Skin epidermis (tissue), 12 donors: ENCODE measurements around the gene COL8A2.

Experiments used
- H3K27ac ChIP-seq, 21 experiments: fragments of 200-600 bp; sonication (generic) in 11 of 21; one replicate each; pipeline ENCODE4 v1.5.0; 2020; ENCODE audit warnings: mild to moderate bottlenecking in 3 of 21, inconsistent platforms in 2 of 21, moderate library complexity in 2 of 21
- H3K4me3 ChIP-seq, 7 experiments: fragments of 200-600 bp; sonication (generic) in 2 of 7; one replicate each; pipeline ENCODE4 v1.5.0; 2020; ENCODE audit warnings: inconsistent platforms in 2 of 7, mild to moderate bottlenecking in 2 of 7, moderate library complexity in 1 of 7

The COL8A2 gene

DNA sequence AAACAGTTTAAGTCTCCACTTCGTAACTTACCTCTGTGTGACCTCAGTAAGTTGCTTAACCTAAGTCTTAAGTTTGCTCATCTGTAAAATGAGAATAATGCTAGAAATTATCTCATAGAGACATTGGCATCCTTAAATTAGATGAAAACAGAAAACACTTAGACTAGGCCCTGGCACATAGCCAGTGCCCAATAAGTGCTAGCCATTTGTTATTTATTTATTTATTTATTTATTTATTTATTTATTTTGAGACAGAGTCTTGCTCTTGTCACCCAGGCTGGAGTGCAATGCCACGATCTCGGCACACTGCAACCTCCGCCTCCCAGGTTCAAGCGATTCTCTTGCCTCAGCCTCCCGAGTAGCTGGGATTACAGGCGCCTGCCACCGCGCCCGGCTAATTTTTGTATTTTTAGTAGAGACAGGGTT, 33.8 kb upstream of the COL8A2 start:
- peak overlapping the region in 1 of 7 experiments; percentile 99 for H3K4me3 ChIP-seq
- H3K27ac ChIP-seq: peak overlapping the region in 15 of 21 experiments; percentile 70 to 100 (median 99)

DNA sequence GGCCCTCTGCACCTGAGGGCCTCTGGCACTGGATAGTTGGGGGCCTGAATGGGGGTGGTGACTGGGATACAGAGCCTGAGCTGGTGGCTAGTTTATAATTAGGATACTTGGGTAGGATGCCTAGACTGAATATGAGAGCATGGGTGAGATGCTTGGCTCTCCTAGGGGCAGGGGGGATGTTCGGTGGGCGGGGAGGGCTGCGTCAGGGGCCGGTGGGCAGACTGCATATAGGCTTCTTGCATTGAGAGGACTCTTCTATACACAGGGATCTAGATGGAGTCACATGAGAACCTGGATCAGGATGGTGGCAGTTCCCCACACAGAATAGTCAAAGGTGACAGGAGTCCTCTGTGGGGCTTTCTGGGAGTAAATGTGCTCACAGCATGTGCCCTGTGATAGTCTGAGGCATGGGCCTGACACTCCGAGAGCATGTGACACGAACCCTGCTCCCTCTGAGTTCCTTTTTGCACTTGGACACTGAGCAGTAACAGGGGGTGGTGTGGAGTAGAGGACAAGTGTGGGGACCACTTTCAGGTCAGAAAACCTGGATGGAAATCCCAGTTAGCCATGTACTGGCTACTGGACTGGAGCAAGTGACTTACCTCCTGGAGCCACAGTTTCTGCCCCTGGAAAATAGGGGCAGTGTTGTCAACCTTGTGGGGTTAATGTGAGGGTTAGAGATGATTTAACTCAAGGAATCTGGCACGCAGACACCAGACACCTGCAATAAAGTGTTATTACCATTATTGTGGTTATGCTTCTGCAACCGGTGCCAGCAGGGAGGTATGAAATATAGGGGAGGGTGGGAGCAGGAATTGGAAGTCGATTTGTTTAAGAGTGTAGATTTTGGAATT, 33.2 kb upstream of the COL8A2 start:
- Histone ChIP-seq H3K27ac (peak overlapping the region in 19 of 21 experiments; percentile 91 to 100 (median 99)), H3K4me3 (peak overlapping the region; percentile 83 to 99 (median 93))

DNA sequence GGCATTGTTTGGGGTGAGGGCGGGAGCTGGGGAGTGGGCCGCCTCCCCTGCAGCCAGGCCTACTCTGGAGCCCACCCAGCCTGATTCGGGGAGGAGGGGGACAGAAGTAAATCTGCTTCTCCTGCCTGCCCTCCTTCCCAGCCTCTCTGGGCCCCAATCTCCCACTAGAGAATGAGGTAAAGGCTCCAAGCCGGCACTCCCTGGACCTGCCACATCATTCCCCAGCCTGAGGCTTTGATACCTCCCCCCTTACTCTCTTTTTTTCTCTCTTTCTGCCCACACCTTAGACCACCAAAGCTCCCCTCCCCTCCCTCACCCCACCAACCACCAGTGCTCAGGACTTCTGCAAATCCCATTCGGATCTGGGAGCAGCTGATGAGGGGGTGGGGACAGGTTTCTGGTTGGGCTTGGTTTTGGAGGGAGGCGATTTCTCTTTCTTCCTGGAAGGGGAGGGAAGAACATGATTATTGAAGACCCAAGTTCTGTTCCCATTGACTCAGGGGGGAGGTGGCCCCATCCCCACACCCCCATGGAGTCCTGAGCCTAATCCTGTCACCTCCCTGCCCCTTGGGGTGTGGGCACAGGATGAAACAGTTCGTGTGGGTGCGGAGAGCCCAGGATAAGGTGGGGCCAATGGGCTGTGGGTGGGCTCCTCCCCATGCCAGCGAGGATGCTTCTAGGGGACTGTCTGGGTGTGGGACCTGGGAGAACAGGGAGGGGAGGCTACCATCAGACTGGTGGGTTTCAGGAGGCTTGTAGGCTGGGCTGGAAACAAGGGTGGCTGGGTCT, 32.3 kb upstream of the COL8A2 start:
- Histone ChIP-seq H3K27ac (peak overlapping the region; percentile 91 to 100 (median 99)), H3K4me3 (peak overlapping the region; percentile 83 to 99 (median 93))

DNA sequence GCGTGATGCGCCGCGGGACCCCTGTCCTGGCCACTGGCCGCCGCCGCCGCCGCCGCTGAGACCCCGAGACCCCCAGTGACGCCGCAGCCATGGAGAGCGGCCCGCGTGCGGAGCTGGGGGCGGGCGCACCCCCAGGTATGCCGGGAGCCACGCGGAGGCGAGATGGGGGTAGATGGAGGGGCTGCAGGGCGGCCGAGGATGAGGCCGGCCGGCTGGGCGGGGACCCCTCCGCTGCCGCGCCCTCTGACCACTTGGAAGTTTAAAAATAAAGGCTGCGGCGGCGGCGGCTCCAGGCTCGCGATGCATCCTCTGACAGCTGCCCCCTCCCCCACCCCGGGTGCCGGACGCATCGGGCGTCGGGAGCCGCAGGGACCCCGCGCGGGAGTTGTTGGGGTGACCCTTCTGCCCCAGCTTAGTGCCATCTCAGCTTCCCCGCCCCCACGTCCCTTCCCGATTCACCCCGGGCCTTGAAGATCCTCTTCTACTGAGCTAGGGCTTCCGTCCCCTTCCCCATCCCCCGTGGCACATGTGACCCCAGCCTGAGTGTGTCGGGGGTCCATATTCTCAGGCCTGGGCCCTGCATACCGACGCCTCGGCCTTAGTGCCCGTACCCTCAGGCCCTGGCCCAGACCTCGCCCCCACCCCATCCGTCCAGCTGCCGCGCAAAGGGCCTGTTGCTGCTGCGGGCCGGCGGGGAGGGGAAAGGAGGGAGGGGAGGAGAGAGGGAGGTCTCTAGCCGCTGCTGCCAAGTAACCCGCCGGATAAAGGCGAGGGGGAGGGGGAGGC, 31.5 kb upstream of the COL8A2 start:
- peak overlapping the region; percentile 91 to 100 (median 99) for H3K27ac ChIP-seq
- peak overlapping the region; percentile 83 to 99 (median 93) for H3K4me3 ChIP-seq

DNA sequence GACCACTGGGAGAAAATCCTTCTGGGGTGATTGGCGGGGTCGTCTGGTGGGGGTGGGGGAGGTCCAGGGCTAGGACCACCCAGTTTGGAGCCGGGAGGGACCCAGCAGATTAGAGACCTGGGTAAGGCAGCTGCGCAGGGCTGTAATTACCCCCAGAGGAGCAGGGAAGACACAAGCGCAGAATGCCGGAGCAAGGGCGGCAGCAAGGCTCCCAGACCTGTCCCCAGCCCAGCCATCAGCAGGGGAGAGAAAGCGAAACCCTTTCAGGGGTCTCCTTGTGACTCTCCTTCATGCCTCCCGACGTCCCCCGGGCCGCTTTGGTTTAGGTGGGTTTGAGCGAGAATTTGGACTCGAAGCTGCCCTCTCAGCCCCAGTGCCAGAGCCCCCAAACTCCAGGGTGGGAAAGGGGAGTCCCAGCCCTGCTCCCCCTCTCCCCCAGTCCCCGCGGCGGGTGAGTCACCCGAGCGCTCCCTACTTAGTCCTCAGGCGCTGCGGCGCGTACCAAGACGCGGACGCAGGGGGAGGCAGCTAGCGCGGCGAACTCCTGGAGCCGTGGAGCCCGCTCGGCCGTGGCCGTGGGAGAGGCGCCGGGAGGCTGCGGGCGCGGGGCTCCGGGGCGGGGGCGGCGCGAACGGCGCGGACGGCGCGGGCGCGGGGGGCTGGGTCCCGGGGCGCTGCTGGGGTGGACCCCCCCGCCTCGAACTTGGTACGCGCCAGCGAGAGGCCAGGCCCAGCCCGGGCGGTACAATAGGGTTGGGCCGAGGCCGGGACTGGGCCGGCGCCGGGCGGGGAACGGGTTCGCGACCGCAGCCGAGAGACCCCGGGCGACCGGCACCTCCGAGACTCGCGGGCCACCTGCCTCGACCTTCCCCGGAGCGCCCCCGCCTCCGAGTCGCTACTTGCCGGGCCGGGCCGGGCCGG, 30.6 kb upstream of the COL8A2 start, which contains the start of gene MAP7D1:
MAP7D1 (plus strand) TSS at position 753 of the 921 bp plus-strand sequence. CDS start 258 bp downstream, outside the sequence.
- H3K4me3 ChIP-seq: peak within 1 kb of the TSS; percentile 83 to 99 (median 93)

DNA sequence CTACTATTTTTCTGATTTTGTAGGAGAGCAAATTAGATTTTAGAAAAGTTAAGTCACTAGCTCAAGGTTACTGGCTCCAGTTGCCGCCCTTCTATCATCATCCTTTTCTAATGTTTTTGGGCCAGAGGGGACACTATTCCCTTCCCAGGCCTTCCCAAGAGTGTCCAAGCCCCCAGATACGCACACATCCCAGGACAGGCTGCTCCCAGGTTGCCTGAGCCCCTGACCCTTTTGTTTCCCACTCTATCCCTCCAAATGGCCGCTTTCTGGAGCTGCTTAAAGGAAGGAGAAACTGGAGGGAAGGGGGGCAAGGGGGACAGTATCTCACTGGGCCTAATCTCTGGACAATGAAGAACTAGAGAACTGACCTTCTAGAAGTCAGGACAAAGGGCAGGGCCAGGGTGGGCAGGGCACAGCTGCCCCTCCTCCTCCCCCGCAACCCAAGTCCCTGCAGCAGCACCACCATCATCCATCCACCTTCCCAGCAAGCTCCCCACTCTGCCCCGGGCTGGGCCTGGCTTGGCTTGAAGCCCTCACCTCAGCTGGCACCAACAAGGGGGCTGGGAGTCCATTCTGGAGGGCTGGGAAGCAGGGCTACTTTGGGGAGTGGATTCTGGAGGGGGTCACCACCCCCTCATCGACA, 29.9 kb upstream of the COL8A2 start:
- H3K4me3 ChIP-seq: peak overlapping the region; percentile 83 to 99 (median 93)
- peak overlapping the region; percentile 91 to 100 (median 99) for H3K27ac ChIP-seq

More for the DNA sequence above, 30.6 kb upstream of the COL8A2 start, which contains the start of gene MAP7D1:
- peak within 1 kb of the TSS; percentile 91 to 100 (median 99) for H3K27ac ChIP-seq

DNA sequence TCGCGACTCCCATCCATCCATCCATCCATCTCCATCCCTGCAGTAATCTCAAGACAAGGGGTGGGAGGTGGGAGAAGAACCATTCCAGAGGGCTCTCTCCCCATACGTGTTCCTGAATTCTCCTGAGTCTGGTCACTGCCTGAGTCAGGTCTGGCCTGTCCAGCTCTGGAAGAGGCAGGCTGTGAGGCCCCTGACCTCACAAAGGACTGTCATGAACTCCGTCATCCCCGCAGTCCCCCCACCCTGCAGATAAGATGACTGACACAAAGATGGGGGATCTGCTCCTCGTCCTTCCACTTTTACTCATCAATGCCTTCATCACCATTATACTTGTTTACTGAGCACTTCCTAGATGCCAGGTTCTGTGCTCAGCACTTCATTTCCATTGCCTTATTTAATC, 29.3 kb upstream of the COL8A2 start:
- peak overlapping the region in 10 of 21 experiments; percentile 28 to 100 (median 98) for H3K27ac ChIP-seq
- H3K4me3 ChIP-seq: no peak overlapping the region

DNA sequence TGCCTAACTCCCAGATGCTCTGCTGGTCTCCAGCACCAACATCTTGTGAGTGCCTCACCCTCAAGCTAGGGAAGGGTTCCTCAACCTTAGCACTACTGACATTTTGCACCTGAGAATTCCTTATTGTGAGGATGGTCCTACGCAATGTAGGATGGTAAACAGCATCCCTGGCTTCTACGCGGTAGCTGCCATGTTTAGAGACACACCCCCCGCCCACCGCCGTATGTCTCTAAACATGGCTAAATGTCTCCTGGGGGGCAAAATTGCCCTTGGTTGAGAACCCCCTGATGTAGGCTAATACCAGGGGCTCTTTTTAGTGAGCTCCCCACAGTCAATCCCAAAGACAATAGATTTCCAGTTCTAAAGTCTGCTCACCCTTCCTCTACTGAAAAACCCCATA, 28.5 kb upstream of the COL8A2 start:
- H3K27ac ChIP-seq: peak overlapping the region in 10 of 21 experiments; percentile 8 to 99 (median 94)

DNA sequence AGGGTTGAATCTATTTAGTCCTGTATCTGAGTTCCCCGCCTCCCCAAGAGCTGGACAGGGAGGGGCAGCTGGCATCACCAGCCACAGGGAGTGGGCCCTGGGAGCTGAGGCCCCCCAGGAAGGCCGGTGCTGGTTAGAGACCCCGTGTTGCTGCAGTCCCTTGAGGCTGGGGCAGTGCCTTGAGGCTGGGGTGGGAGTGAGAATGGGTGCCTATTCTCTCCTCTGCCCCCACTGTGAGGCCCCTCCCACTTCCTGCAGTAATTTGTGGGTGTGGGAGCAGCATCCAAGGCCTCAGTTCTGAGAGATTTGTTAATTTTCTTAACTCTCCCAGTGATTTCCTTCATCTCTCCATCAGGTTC, 26.8 kb upstream of the COL8A2 start:
- Histone ChIP-seq H3K4me3 (no peak overlapping the region), H3K27ac (peak overlapping the region in 20 of 21 experiments; percentile 78 to 99 (median 95))

More for the DNA sequence above, 28.5 kb upstream of the COL8A2 start:
- no peak overlapping the region for H3K4me3 ChIP-seq

DNA sequence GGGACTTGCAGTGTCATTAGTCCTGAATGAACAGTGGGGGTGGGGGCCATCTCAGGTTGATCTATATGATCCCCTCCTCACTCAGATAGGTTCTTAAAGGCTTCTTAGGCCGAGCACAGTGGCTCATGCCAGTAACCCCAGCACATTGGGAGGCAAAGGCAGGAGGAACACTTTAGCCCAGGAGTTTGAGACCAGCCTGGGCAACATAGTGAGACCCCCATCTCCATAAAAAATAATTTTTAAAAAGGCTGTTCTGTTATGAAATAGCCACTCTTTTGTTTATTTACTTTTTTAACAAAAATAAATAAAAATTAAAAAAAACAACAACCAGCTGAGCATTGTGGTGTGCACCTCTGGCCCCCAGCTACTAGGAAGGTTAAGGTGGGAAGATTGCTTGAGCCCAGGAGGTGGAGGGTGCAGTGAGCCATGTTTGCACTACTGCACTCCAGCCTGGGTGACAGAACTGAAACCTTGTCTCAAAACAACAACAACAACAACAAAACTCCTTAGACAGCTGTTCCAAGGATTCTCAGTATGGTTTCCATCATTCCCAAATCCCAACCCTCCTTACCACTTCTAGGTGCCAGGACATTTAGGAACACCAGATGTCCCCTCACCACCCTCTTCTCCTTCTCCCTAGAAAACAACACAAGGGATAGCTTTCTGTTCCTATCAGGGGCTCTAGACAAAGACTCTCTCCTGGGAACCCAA, 26.3 kb upstream of the COL8A2 start:
- H3K4me3 ChIP-seq: no peak overlapping the region
- H3K27ac ChIP-seq: peak overlapping the region in 20 of 21 experiments; percentile 78 to 99 (median 95)

DNA sequence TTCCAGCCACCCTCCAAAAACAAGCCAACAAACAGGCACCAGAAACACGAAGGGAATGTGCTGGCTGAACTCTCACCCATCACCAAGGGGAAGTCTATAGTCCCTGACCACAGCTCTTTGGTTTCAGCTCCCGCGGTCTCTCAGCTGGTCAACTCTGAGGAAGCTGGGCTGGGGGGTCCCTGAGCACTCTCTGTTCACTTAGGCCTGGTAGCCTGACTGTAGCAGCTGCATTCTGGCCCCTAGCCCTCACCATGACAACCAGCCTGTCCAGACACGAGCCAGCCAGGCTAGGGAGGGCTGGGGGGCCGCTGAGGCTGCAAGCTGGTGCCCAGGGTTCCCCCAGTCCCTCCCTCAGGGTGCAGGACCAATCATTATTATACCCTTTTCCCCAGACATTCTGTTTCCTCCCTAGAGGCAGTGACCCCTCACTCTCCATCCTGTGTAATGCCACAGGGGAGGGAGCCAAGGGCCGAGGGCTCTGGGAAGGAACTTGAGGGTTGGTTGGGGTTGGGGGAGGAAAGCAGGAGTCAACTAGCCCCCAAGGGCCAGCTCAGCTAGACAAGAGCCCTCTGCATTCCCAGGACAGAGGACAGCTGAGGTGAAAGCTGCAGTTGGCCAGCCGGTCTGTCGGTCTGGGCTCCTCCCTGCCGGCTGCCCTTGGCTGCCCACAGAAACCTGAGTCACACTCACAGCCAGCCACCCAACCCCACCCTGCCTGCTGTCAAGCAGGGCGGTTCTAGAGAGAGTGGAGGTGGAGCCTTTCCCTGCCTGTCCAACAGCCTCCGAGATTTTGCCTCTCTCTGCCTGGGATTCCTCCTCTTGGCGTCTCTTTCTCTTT, 25.5 kb upstream of the COL8A2 start:
- peak overlapping the region in 3 of 7 experiments; percentile 2 to 6 (median 5) for H3K4me3 ChIP-seq
- peak overlapping the region; percentile 32 to 99 (median 95) for H3K27ac ChIP-seq

DNA sequence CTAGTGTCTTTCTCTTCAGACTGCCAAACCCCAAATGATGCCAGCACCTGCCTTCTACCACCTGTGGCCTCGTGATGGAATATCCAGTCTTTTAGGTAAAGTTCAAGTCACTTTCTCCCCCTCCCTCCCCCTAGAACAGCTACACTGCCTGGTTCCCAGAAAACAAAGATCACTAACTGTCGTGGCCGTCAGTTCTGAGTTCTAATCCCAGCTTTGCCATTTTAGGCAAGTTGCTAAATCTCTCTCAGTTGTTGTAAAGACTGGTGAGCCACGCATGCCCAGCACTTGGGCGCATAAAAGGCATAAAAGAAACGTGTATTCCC, 24.9 kb upstream of the COL8A2 start:
- Histone ChIP-seq H3K27ac (peak overlapping the region; percentile 32 to 99 (median 95)), H3K4me3 (peak overlapping the region in 3 of 7 experiments; percentile 5 to 76 (median 71))

DNA sequence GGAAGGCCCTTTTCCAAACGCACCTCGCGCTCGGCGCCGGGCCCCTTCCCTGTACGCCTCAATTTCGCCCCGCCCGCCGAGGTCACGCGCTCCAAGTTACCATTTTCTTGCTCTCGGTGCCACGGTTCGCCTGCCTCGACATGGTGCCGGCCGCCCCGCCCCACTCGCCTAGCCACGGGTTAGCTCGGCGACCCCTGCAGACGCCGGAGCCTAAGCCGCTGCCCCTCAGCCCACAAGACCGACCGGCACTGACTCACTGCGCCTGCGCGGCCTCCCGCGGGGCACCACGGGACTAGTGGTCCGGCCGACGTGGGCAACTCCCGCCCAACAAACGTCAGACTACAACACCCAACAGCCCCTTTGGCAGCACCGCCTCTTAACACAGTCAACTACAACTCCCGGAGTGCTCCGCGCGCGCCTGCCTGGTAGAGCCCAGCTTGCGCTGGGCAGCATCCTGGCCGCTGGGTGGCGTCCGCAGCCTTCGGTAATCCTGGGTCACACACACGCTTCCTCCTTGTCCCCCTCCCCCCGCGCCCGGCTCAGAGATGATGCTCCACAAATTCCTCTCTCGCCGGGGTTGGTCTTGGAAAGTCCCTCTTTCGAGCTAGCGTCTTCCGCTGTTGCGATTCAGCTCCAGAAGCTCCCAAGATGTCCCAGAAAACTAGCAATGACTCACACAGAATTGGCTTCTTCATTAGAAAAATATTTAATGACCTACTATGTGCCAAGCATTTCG, 24.4 kb upstream of the COL8A2 start, which contains the start of gene TRAPPC3:
TRAPPC3 (minus strand) TSS at position 250 of the 736 bp plus-strand sequence; CDS start at position 142, 108 bp downstream.
- H3K27ac ChIP-seq: peak within 1 kb of the TSS; percentile 32 to 99 (median 95)
- H3K4me3 ChIP-seq: peak within 1 kb of the TSS; percentile 64 to 77 (median 71)

DNA sequence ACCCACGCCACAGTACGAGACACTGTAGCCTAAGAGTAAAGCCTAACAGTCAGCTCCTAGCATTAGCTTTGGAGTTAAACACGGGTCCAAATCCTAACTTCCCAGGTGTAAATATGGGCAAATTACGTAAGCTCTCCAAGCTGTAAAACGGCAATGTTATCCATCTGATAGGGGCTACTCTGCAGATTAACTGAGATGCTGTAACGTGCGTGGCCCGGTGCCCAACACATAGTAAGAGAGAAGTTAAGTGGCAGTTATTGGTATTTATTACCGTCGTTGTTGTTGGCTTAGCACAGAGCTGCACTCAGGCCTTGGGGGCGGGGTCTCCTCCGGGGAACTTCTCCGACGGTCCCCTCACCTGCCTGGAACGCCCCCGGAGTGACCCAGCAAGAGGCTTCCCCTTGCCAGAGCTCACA, 23.8 kb upstream of the COL8A2 start:
- Histone ChIP-seq H3K4me3 (peak overlapping the region; percentile 64 to 77 (median 71)), H3K27ac (peak overlapping the region; percentile 27 to 99 (median 94))

DNA sequence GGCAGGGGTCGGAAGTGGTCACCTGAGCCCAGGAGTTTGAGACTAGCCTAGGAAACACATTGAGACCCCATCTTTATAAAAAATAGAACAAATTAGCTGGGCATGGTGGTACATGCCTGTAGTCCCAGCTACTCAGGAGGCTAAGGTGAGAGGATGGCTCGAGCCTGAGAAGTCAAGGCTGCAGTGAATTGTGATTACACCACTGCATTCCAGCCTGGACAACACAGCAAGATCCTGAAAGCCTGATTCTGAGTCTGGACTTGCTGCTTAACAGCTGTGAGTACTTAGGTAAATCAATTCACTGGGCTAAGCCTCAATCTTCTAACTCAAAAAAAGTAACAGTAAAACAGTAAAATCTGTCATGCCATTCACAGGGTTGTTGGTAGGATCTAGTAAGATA, 19.4 kb upstream of the COL8A2 start:
- H3K27ac ChIP-seq: no peak overlapping the region
- no peak overlapping the region for H3K4me3 ChIP-seq

DNA sequence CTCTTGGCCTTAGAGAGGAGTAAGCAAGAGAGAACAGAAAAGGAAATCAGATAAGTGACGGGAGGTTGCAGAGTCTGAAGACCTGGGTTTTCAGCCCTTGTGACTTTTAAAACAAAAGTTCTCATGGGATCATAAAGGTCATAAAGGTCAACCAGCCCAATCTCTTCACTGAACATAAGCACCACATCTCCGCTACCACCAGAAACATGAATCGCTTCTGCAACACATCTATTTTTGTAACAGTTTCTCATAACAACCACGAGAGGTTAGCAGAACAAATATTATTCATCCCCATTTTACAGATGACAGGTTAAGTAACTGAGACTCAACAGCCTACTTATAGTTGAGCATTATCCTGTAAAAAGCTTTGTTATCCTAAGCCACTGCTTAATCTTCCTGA, 18.4 kb upstream of the COL8A2 start:
- H3K4me3 ChIP-seq: no peak overlapping the region
- peak overlapping the region in 1 of 21 experiments; percentile 59 for H3K27ac ChIP-seq
